H9 (cell line): ENCODE measurements around the gene ATXN3L. TPM values are rescaled to one million over a fixed set of nuclear protein-coding genes. Genes with fewer than 3 reads are reported as not detected.

Experiments
- DNase-seq: peaks from one replicate; pipeline ENCODE4 v3.0.0-alpha.2; 2017
- H2AFZ ChIP-seq: one replicate; pipeline ENCODE4 v1.6.1; 2013; ENCODE audit warnings: mild to moderate bottlenecking, low read length, control low read depth, moderate library complexity
- H2AK5ac ChIP-seq: 2 replicates; pipeline ENCODE4 v1.6.1; 2013; ENCODE audit warnings: low read length, control low read depth, mixed read lengths; ENCODE audit not compliant: insufficient read length
- H2BK120ac ChIP-seq: one replicate; pipeline ENCODE4 v1.6.1; 2013; ENCODE audit warnings: low read depth, mild to moderate bottlenecking, low read length, control low read depth, inconsistent platforms; ENCODE audit not compliant: poor library complexity, severe bottlenecking
- H2BK12ac ChIP-seq: 2 replicates; pipeline ENCODE4 v1.6.1; 2013; ENCODE audit warnings: low read length, control low read depth, mixed read lengths, low read depth; ENCODE audit not compliant: insufficient read length
- H2BK15ac ChIP-seq: 2 replicates; pipeline ENCODE4 v1.6.1; 2013; ENCODE audit warnings: low read depth, low read length, control low read depth
- H2BK20ac ChIP-seq: one replicate; pipeline ENCODE4 v1.6.1; 2013; ENCODE audit warnings: low read depth, mild to moderate bottlenecking, low read length, control low read depth, inconsistent platforms; ENCODE audit not compliant: poor library complexity, severe bottlenecking
- H2BK5ac ChIP-seq: 2 replicates; pipeline ENCODE4 v1.6.1; 2013; ENCODE audit warnings: low read length, control low read depth, mixed read lengths; ENCODE audit not compliant: insufficient read length
- H3K14ac ChIP-seq: 2 replicates; pipeline ENCODE4 v1.6.1; 2013; ENCODE audit warnings: low read length, control low read depth; ENCODE audit not compliant: insufficient read depth
- H3K18ac ChIP-seq: 2 replicates; pipeline ENCODE4 v1.6.1; 2013; ENCODE audit warnings: low read depth, mild to moderate bottlenecking, mixed read lengths, low read length, control low read depth; ENCODE audit not compliant: insufficient read length
- H3K23ac ChIP-seq: 2 replicates; pipeline ENCODE4 v1.6.1; 2013; ENCODE audit warnings: low read length, control low read depth, mixed read lengths, low read depth; ENCODE audit not compliant: insufficient read length
- H3K23me2 ChIP-seq: 2 replicates; pipeline ENCODE4 v1.6.1; 2013; ENCODE audit warnings: low read depth, mild to moderate bottlenecking, mixed read lengths, low read length, control low read depth; ENCODE audit not compliant: insufficient read length, poor library complexity, severe bottlenecking
- H3K27ac ChIP-seq: 2 replicates; pipeline ENCODE4 v1.5.1; 2013; ENCODE audit warnings: low read length, control low read depth, mixed read lengths, low read depth; ENCODE audit not compliant: insufficient read length
- H3K27me3 ChIP-seq: 2 replicates; pipeline ENCODE4 v1.6.1; 2013; ENCODE audit warnings: low read length, control low read depth, inconsistent platforms; ENCODE audit not compliant: insufficient read depth
- H3K4ac ChIP-seq: 2 replicates; pipeline ENCODE4 v1.6.1; 2013; ENCODE audit warnings: low read depth, mild to moderate bottlenecking, control low read depth, inconsistent platforms, low read length, moderate library complexity
- H3K4me1 ChIP-seq: 2 replicates; pipeline ENCODE4 v1.6.1; 2013; ENCODE audit warnings: low read length, control low read depth, inconsistent platforms; ENCODE audit not compliant: insufficient read depth
- H3K4me2 ChIP-seq: 2 replicates; pipeline ENCODE4 v1.6.1; 2013; ENCODE audit warnings: low read length, control low read depth, mixed read lengths; ENCODE audit not compliant: insufficient read length, insufficient read depth
- H3K56ac ChIP-seq: 2 replicates; pipeline ENCODE4 v1.6.1; 2013; ENCODE audit warnings: low read depth, mild to moderate bottlenecking, mixed read lengths, low read length, control low read depth; ENCODE audit not compliant: insufficient read length
- H3K79me1 ChIP-seq: 2 replicates; pipeline ENCODE4 v1.6.1; 2013; ENCODE audit warnings: low read depth, mild to moderate bottlenecking, moderate library complexity, low read length, control low read depth, inconsistent platforms; ENCODE audit not compliant: insufficient read depth, poor library complexity, severe bottlenecking
- H3K79me2 ChIP-seq: 2 replicates; pipeline ENCODE4 v1.6.1; 2013; ENCODE audit warnings: low read length, control low read depth, inconsistent platforms; ENCODE audit not compliant: insufficient read depth
- H3K9ac ChIP-seq: 2 replicates; pipeline ENCODE4 v1.6.1; 2013; ENCODE audit warnings: low read length, control low read depth, mixed read lengths; ENCODE audit not compliant: insufficient read length; ENCODE audit errors: extremely low read depth
- H3K9me3 ChIP-seq: one replicate; pipeline ENCODE4 v1.6.1; 2013; ENCODE audit warnings: low read depth, low read length, inconsistent platforms; ENCODE audit not compliant: control insufficient read depth
- H3T11ph ChIP-seq: one replicate; pipeline ENCODE4 v1.6.1; 2013; ENCODE audit warnings: mild to moderate bottlenecking, low read length, control low read depth, inconsistent platforms
- H4K20me1 ChIP-seq: one replicate; pipeline ENCODE4 v1.6.1; 2013; ENCODE audit not compliant: control insufficient read depth, insufficient read length, insufficient read depth
- H4K5ac ChIP-seq: 2 replicates; pipeline ENCODE4 v1.6.1; 2013; ENCODE audit warnings: low read depth, mild to moderate bottlenecking, mixed read lengths, low read length, control low read depth; ENCODE audit not compliant: insufficient read length
- H4K8ac ChIP-seq: replicated peaks from 2 replicates; pipeline ENCODE4 v1.6.1; 2013; ENCODE audit warnings: low read length, control low read depth, mixed read lengths, low read depth; ENCODE audit not compliant: insufficient read length
- H4K91ac ChIP-seq: 2 replicates; pipeline ENCODE4 v1.6.1; 2013; ENCODE audit warnings: low read depth, mild to moderate bottlenecking, moderate library complexity, mixed read lengths, low read length, control low read depth; ENCODE audit not compliant: insufficient read length
- H3K27ac Mint-ChIP-seq, 3 experiments: 2 replicates in 2 of 3; 3 replicates in 1 of 3; pipeline ENCODE4 v1.8.0; 2020 to 2021; ENCODE audit warnings: mixed read lengths in 3 of 3, mild to moderate bottlenecking in 1 of 3, moderate library complexity in 1 of 3
- H3K27me3 Mint-ChIP-seq: 2 replicates; pipeline ENCODE4 v1.8.0; 2021; ENCODE audit warnings: low read depth, mild to moderate bottlenecking, moderate library complexity, mixed read lengths
- H3K36me3 Mint-ChIP-seq, 3 experiments: 2 replicates in 2 of 3; 3 replicates in 1 of 3; pipeline ENCODE4 v1.8.0; 2020 to 2021; ENCODE audit warnings: low read depth in 3 of 3, mixed read lengths in 3 of 3; ENCODE audit not compliant: insufficient read depth in 1 of 3
- H3K4me1 Mint-ChIP-seq, 2 experiments: 2 replicates each; pipeline ENCODE4 v1.8.0; 2020; ENCODE audit warnings: mixed read lengths in 2 of 2
- H3K4me3 Mint-ChIP-seq, 2 experiments: 2 replicates in 1 of 2; 3 replicates in 1 of 2; pipeline ENCODE4 v1.8.0; 2020 to 2021; ENCODE audit warnings: mild to moderate bottlenecking in 2 of 2, mixed read lengths in 2 of 2, moderate library complexity in 1 of 2
- H3K9me3 Mint-ChIP-seq, 2 experiments: 2 replicates in 1 of 2; 3 replicates in 1 of 2; pipeline ENCODE4 v1.8.0; 2020; ENCODE audit warnings: mild to moderate bottlenecking in 2 of 2, mixed read lengths in 2 of 2, moderate library complexity in 1 of 2
- WGBS: extraction: QIAGEN DNeasy Blood & Tissue Kit; methylation state at CpG from one replicate; pipeline ENCODE4 v1.1.7; 2013; ENCODE audit warnings: missing lambda C conversion rate, low lambda C conversion rate, mixed read lengths; ENCODE audit not compliant: insufficient read length; ENCODE audit errors: extremely low coverage; 5-methylcytosine and 5-hydroxymethylcytosine counted together
- long read RNA-seq: library from polyadenylated mRNA; unstranded; transcript quantifications from one replicate; pipeline ENCODE4 v2.0.0, GENCODE V29; 2020
- total RNA-seq: library from RNA; stranded (reverse); gene quantifications from 2 replicates; pipeline ENCODE4 v1.2.1, GENCODE V29; 2021
- TF ChIP-seq, protein P1 (sequence below): fragments of 200-600 bp; sonication (generic); conservative IDR thresholded peaks from 3 replicates; pipeline ENCODE4 v1.8.0; 2021; ENCODE audit warnings: antibody characterized with exemption, mild to moderate bottlenecking

ATXN3L gene
- total RNA-seq: not detected in 2 replicates
- long read RNA-seq: 0 reads

DNA sequence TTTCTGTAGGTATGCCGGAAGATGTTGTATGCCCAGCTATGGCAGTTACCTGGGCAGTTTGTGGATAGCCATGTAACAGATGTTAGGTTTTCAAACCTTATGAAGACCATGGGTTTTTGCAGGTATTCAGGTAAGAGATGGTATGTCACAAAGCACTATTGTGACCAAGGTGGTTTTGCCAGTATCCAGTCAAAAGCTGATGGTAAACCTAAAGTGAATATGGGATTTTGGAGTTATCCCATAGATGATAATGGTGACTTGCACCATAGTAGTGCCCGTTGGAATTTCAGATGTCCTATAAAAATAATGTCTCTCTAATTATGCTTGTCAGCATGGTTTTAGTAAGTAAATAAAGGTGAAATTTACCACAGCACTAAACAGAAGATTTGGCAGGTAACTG is at the start of gene ATXN3L:
TSS of gene ATXN3L (minus strand) at position 101 of the 400 bp plus-strand sequence. CDS start 119 bp downstream, outside the sequence.
- TF ChIP-seq, protein P1, sequence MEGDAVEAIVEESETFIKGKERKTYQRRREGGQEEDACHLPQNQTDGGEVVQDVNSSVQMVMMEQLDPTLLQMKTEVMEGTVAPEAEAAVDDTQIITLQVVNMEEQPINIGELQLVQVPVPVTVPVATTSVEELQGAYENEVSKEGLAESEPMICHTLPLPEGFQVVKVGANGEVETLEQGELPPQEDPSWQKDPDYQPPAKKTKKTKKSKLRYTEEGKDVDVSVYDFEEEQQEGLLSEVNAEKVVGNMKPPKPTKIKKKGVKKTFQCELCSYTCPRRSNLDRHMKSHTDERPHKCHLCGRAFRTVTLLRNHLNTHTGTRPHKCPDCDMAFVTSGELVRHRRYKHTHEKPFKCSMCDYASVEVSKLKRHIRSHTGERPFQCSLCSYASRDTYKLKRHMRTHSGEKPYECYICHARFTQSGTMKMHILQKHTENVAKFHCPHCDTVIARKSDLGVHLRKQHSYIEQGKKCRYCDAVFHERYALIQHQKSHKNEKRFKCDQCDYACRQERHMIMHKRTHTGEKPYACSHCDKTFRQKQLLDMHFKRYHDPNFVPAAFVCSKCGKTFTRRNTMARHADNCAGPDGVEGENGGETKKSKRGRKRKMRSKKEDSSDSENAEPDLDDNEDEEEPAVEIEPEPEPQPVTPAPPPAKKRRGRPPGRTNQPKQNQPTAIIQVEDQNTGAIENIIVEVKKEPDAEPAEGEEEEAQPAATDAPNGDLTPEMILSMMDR: no peak
- Mint-ChIP-seq H3K36me3 (no peaks in the 10 kb centered on the region; a peak in 2 of 7 replicates), H3K27me3 (no peaks in the 10 kb centered on the region), H3K4me1 (no peaks in the 10 kb centered on the region), H3K4me3 (no peak within 1 kb of the TSS), H3K9me3 (peaks cover 66 to 78% of the 10 kb centered on the region in 2 experiments; a peak in 4 of 5 replicates), H3K27ac (no peak within 1 kb of the TSS)
- no peaks in the 10 kb centered on the region for H3K9me3 ChIP-seq
- no peak within 1 kb of the TSS for H2BK12ac ChIP-seq
- no peak within 1 kb of the TSS for H3K4ac ChIP-seq
- H3K27me3 ChIP-seq: no peaks in the 10 kb centered on the region
- H3K4me1 ChIP-seq: no peaks in the 10 kb centered on the region
- H3K9ac ChIP-seq: no peak within 1 kb of the TSS
- no peak within 1 kb of the TSS for H3K4me2 ChIP-seq
- no peak within 1 kb of the TSS for H2AK5ac ChIP-seq
- no peak within 1 kb of the TSS for H3T11ph ChIP-seq
- no CpG with 5 or more reads among the region's 2 CpGs for WGBS
- no peak within 1 kb of the TSS for H3K23ac ChIP-seq
- H3K14ac ChIP-seq: no peak within 1 kb of the TSS
- no peaks in the 10 kb centered on the region for H3K79me1 ChIP-seq
- no peak within 1 kb of the TSS for H2BK20ac ChIP-seq
- no peak within 1 kb of the TSS for H2BK5ac ChIP-seq
- H4K91ac ChIP-seq: no peak within 1 kb of the TSS
- no peak within 1 kb of the TSS for H3K18ac ChIP-seq
- no peak within 1 kb of the TSS for H2BK120ac ChIP-seq
- no peak within 1 kb of the TSS for H2AFZ ChIP-seq
- no peaks in the 10 kb centered on the region for H3K23me2 ChIP-seq
- H4K20me1 ChIP-seq: no peaks in the 10 kb centered on the region
- no peak within 1 kb of the TSS for H3K27ac ChIP-seq
- H3K79me2 ChIP-seq: no peaks in the 10 kb centered on the region
- no peak within 1 kb of the TSS for H2BK15ac ChIP-seq
- no peak within 1 kb of the TSS for H4K5ac ChIP-seq
- no peak within 1 kb of the TSS for H3K56ac ChIP-seq
- no peak within 1 kb of the TSS for H4K8ac ChIP-seq
- DNase-seq: no peak
